Measurements from ENCODE around the gene DAB2.

Gene DAB2

GRCh38 chr5:39373791-39374190 is 51.0 kb downstream of the DAB2 start:
- no peak for TF ChIP-seq CTCF (conservative IDR thresholded peaks at IDR 0.05; ENCODE audit: low read depth)
- ChIA-PET CTCF (interaction anchor here (0.6 to 1.1 kb wide), 3 partner anchors 53 to 174 kb away, joined by 3 to 11 read pairs (median 6); no protein-coding TSS in a partner anchor), POLR2A (ENCODE audit: low non-redundant PET) (no interaction called here)
- no peak overlapping the region for H3K27ac ChIP-seq
- DNase-seq (ENCODE audit: low spot score), result no peak

GRCh38 chr5:39371367-39371635 is 53.5 kb downstream of the DAB2 start:
- no peak for TF ChIP-seq CTCF (conservative IDR thresholded peaks at IDR 0.05; ENCODE audit: low read depth)
- POLR2A ChIA-PET (ENCODE audit: low non-redundant PET), result no interaction called here
- H3K27ac ChIP-seq, result no peak overlapping the region
- CTCF ChIA-PET, result interaction anchor here (0.6 to 1.0 kb wide), 2 partner anchors 176 to 749 kb away, joined by 4 read pairs; no protein-coding TSS in a partner anchor
- no peak for DNase-seq (ENCODE audit: low spot score)

- no peak for TF ChIP-seq CTCF (conservative IDR thresholded peaks at IDR 0.05; ENCODE audit: low read depth)
- no peak for DNase-seq (ENCODE audit: low spot score)
- H3K27ac ChIP-seq, result no peak overlapping the region
- POLR2A ChIA-PET (ENCODE audit: low non-redundant PET), result no interaction called here
- CTCF ChIA-PET, result interaction anchor here (0.6 kb wide), 1 partner anchor 750 kb away, joined by 4 read pairs; no protein-coding TSS in a partner anchor
These were observed 54.0 kb downstream of the DAB2 start for GRCh38 chr5:39370555-39371366.

- no peak overlapping the region for H3K27ac ChIP-seq
- TF ChIP-seq CTCF (conservative IDR thresholded peaks at IDR 0.05; ENCODE audit: low read depth), result no peak
- CTCF ChIA-PET, result no interaction called here
These were observed 55.5 kb downstream of the DAB2 start for GRCh38 chr5:39369123-39369815.

GRCh38 chr5:39368116-39368515 is 56.7 kb downstream of the DAB2 start:
- no peak for TF ChIP-seq CTCF (conservative IDR thresholded peaks at IDR 0.05; ENCODE audit: low read depth)
- no peak for DNase-seq (ENCODE audit: low spot score)
- ChIA-PET CTCF (no interaction called here), POLR2A (ENCODE audit: low non-redundant PET) (no interaction called here)
- no peak overlapping the region for H3K27ac ChIP-seq

More at GRCh38 chr5:39369123-39369815, 55.5 kb downstream of the DAB2 start:
- POLR2A ChIA-PET (ENCODE audit: low non-redundant PET), result no interaction called here
- no peak for DNase-seq (ENCODE audit: low spot score)

- TF ChIP-seq CTCF (conservative IDR thresholded peaks at IDR 0.05; ENCODE audit: low read depth), result no peak
- ChIA-PET POLR2A (ENCODE audit: low non-redundant PET) (no interaction called here), CTCF (no interaction called here)
- no peak overlapping the region for H3K27ac ChIP-seq
- no peak for DNase-seq (ENCODE audit: low spot score)
These were observed 57.1 kb downstream of the DAB2 start for GRCh38 chr5:39367711-39368110.

Measured in RWPE1 (cell line).